Omental fat pad (tissue), 4 donors: Measurements from ENCODE around the gene STH. TPM values are rescaled to one million over a fixed set of nuclear protein-coding genes. Genes with fewer than 3 reads are reported as not detected.
"Not testable (repeated sequence)": the region's sequence is repeated elsewhere in the genome, so short reads cannot be mapped to it uniquely, and the experiment has no call there.

Experiments
- ATAC-seq: fragments of 150-250 bp; one replicate; pipeline ENCODE4 v1.9.1; 2016; ENCODE audit warnings: mild to moderate bottlenecking, moderate library complexity; ENCODE audit not compliant: low FRiP score
- DNase-seq: peaks from one replicate; pipeline ENCODE4 v3.0.0-alpha.2; 2019; ENCODE audit warnings: low spot score
- CTCF ChIP-seq, 3 donors: fragments of 450-650 bp; IDR thresholded peaks; one replicate each; pipeline ENCODE4 v1.5.1; 2016 to 2017; ENCODE audit warnings: antibody characterized with exemption in 3 of 3, mild to moderate bottlenecking in 3 of 3, moderate library complexity in 2 of 3
- total RNA-seq, 4 donors: library from RNA; depleted of rRNA; stranded (reverse); fragments of >200 nt; gene quantifications; one replicate each; pipeline ENCODE4 v1.1.0, GENCODE V29; 2016

The STH gene
- total RNA-seq, 4 donors from 2014 or later, result not detected

GRCh38 chr17:46020023-46020761 is 21.1 kb downstream of the STH start:
- no peak for TF ChIP-seq CTCF (IDR thresholded peaks at IDR 0.05)
- DNase-seq (peak; percentile 7), ATAC-seq (no peak)

- TF ChIP-seq CTCF (IDR thresholded peaks at IDR 0.05), result no peak
- ATAC-seq, result no peak
- no peak for DNase-seq
These were observed 21.9 kb downstream of the STH start for GRCh38 chr17:46020998-46021397.

- not testable (repeated sequence) for DNase-seq, ATAC-seq
These were observed 24.3 kb downstream of the STH start for GRCh38 chr17:46023366-46023765.

- TF ChIP-seq CTCF (IDR thresholded peaks at IDR 0.05), result no peak
- ATAC-seq (no peak), DNase-seq (no peak)
These were observed 24.8 kb downstream of the STH start for GRCh38 chr17:46023783-46024388.

- ATAC-seq (no peak), DNase-seq (no peak)
- no peak for TF ChIP-seq CTCF (IDR thresholded peaks at IDR 0.05)
These were observed 25.5 kb downstream of the STH start for GRCh38 chr17:46024590-46024989.

GRCh38 chr17:46025060-46025459 is 26.0 kb downstream of the STH start:
- TF ChIP-seq CTCF (IDR thresholded peaks at IDR 0.05), result no peak
- DNase-seq (no peak), ATAC-seq (no peak)

GRCh38 chr17:46025510-46026165 is 26.6 kb downstream of the STH start:
- TF ChIP-seq CTCF (IDR thresholded peaks at IDR 0.05), result no peak
- ATAC-seq (no peak), DNase-seq (no peak)
